ENCODE measurements around the gene WIZ. TPM values are rescaled to one million over a fixed set of nuclear protein-coding genes. Genes with fewer than 3 reads are reported as not detected.

WIZ gene
- total and polyA plus RNA-seq, 12 donors = 18.7 to 34.3 (median 21.3) TPM

- DNase-seq = no peak
- H3K9me3 ChIP-seq = peaks cover 0 to 7% (median 0%) of the 10 kb centered on the region in 11 donors
Observed at GRCh38 chr19:15426485-15427349, 23.0 kb downstream of the WIZ start.

GRCh38 chr19:15425321-15425950, 24.3 kb downstream of the WIZ start:
- Histone ChIP-seq H3K36me3 (peaks cover 0 to 82% (median 41%) of the 10 kb centered on the region in 9 donors), H3K9me3 (peaks cover 0 to 7% (median 0%) of the 10 kb centered on the region in 11 donors), H3K4me3 (no peak overlapping the region), H3K4me1 (peaks cover 3 to 44% (median 27%) of the 10 kb centered on the region in 9 donors), H3K27ac (no peak overlapping the region), H3K27me3 (no peaks in the 10 kb centered on the region)
- no peak for DNase-seq
- intact Hi-C loops (cut with DNase I) = no loop called here
- WGBS, 2 donors = 93 to 94% methylated on average over 26 to 36 of the region's 36 CpGs
- no peak for ATAC-seq
- TF ChIP-seq CTCF (IDR thresholded peaks at IDR 0.05) = no peak

More at GRCh38 chr19:15426485-15427349, 23.0 kb downstream of the WIZ start:
- intact Hi-C loops (cut with DNase I) = no loop called here
- WGBS, 2 donors = 89 to 90% methylated on average over 16 of the region's 16 CpGs
- no peaks in the 10 kb centered on the region for H3K27me3 ChIP-seq
- no peak overlapping the region for H3K27ac ChIP-seq
- TF ChIP-seq CTCF (IDR thresholded peaks at IDR 0.05) = no peak
- no peak for ATAC-seq
- H3K36me3 ChIP-seq = peaks cover 0 to 78% (median 41%) of the 10 kb centered on the region in 9 donors
- peaks cover 13 to 50% (median 38%) of the 10 kb centered on the region in 9 donors for H3K4me1 ChIP-seq
- H3K4me3 ChIP-seq = no peak overlapping the region

- Histone ChIP-seq H3K27me3 (no peaks in the 10 kb centered on the region), H3K4me3 (no peak overlapping the region), H3K36me3 (peaks cover 0 to 80% (median 41%) of the 10 kb centered on the region in 9 donors), H3K9me3 (peaks cover 0 to 7% (median 0%) of the 10 kb centered on the region in 11 donors), H3K4me1 (peaks cover 3 to 40% (median 24%) of the 10 kb centered on the region in 9 donors), H3K27ac (no peak overlapping the region)
- no peak for DNase-seq
- WGBS, 2 donors = 96 to 98% methylated on average over 36 to 38 of the region's 38 CpGs
- intact Hi-C loops (cut with DNase I) = loop anchor here in 1 of 10 donors (5.0 kb wide), 1 partner anchor 157 kb away; no protein-coding TSS in a partner anchor
- no peak for ATAC-seq
- TF ChIP-seq CTCF (IDR thresholded peaks at IDR 0.05) = no peak
Observed at GRCh38 chr19:15424692-15425272, 25.0 kb downstream of the WIZ start.

GRCh38 chr19:15424121-15424520, 25.6 kb downstream of the WIZ start:
- TF ChIP-seq CTCF (IDR thresholded peaks at IDR 0.05) = no peak
- 97 to 99% methylated on average over 13 of the region's 13 CpGs for WGBS, 2 donors
- Histone ChIP-seq H3K27ac (no peak overlapping the region), H3K36me3 (peaks cover 0 to 73% (median 41%) of the 10 kb centered on the region in 9 donors), H3K4me1 (peaks cover 3 to 40% (median 20%) of the 10 kb centered on the region in 9 donors), H3K9me3 (peaks cover 0 to 7% (median 0%) of the 10 kb centered on the region in 11 donors), H3K4me3 (no peak overlapping the region), H3K27me3 (no peaks in the 10 kb centered on the region)
- intact Hi-C loops (cut with DNase I) = loop anchor here in 1 of 10 donors (5.0 kb wide), 1 partner anchor 157 kb away; no protein-coding TSS in a partner anchor
- DNase-seq (no peak), ATAC-seq (no peak)
